Common myeloid progenitor, CD34-positive (primary cell): ENCODE data around the gene SORCS3.

Experiments
- CTCF ChIA-PET: fragments of 350-600 bp; sonication (Branson Sonifier 250); formaldehyde crosslinking; loops from one replicate; lab custom pipeline; 2021; ENCODE audit warnings: antibody characterized with exemption; lab: Charles Lee
- POLR2A ChIA-PET: fragments of 350-600 bp; sonication (Branson Sonifier 250); formaldehyde crosslinking; loops from one replicate; lab custom pipeline; 2021; ENCODE audit warnings: antibody characterized with exemption; lab: Charles Lee
- DNase-seq, 3 donors: peaks; one replicate each; pipeline versions ENCODE4 v3.0.0 to v3.0.0-alpha.2; 2013
- H3K27ac ChIP-seq, 2 experiments: 1 replicate in 1 of 2; 2 replicates in 1 of 2; pipeline ENCODE4 v1.7.0; 2013; ENCODE audit warnings: inconsistent platforms in 2 of 2, low read length in 2 of 2, mild to moderate bottlenecking in 2 of 2, low read depth in 1 of 2, moderate library complexity in 1 of 2; ENCODE audit not compliant: severe bottlenecking in 2 of 2, insufficient read depth in 1 of 2, poor library complexity in 1 of 2
- H3K27me3 ChIP-seq, 5 experiments: replicated peaks in 2 of 5; 1 replicate in 3 of 5; 2 replicates in 2 of 5; pipeline versions ENCODE4 v1.6.1 to v1.7.0; 2013; ENCODE audit warnings: low read length in 4 of 5, mild to moderate bottlenecking in 2 of 5, moderate library complexity in 2 of 5, inconsistent platforms in 1 of 5; ENCODE audit not compliant: insufficient read depth in 5 of 5, control insufficient read depth in 4 of 5
- H3K36me3 ChIP-seq, 4 experiments: 1 replicate in 2 of 4; 2 replicates in 2 of 4; pipeline versions ENCODE4 v1.6.1 to v1.7.0; 2013; ENCODE audit warnings: low read length in 3 of 4, control low read depth in 1 of 4, mild to moderate bottlenecking in 1 of 4; ENCODE audit not compliant: control insufficient read depth in 4 of 4, insufficient read depth in 4 of 4
- H3K4me1 ChIP-seq, 4 experiments: 1 replicate in 3 of 4; 2 replicates in 1 of 4; pipeline versions ENCODE4 v1.6.1 to v1.7.1; 2013; ENCODE audit warnings: low read length in 3 of 4, mild to moderate bottlenecking in 3 of 4, control low read depth in 1 of 4, inconsistent platforms in 1 of 4, moderate library complexity in 1 of 4; ENCODE audit not compliant: control insufficient read depth in 4 of 4, insufficient read depth in 4 of 4; ENCODE audit errors: control extremely low read depth in 1 of 4
- H3K4me3 ChIP-seq, 7 experiments: 1 replicate in 4 of 7; 2 replicates in 3 of 7; pipeline versions ENCODE4 v1.5.1 to v1.7.0; 2013; ENCODE audit warnings: mild to moderate bottlenecking in 7 of 7, low read length in 6 of 7, moderate library complexity in 6 of 7, inconsistent platforms in 2 of 7, low read depth in 2 of 7, control low read depth in 1 of 7; ENCODE audit not compliant: insufficient read depth in 4 of 7, control insufficient read depth in 1 of 7; ENCODE audit errors: extremely low read depth in 1 of 7
- H3K9me3 ChIP-seq, 5 experiments: 1 replicate in 4 of 5; 2 replicates in 1 of 5; pipeline versions ENCODE4 v1.6.1 to v1.7.1; 2013; ENCODE audit warnings: low read length in 4 of 5, mild to moderate bottlenecking in 2 of 5, inconsistent platforms in 1 of 5, low read depth in 1 of 5, moderate library complexity in 1 of 5; ENCODE audit not compliant: control insufficient read depth in 4 of 5, insufficient read depth in 2 of 5; ENCODE audit errors: control extremely low read depth in 1 of 5
- WGBS: methylation state at CpG from one replicate; pipeline ENCODE4 v1.1.5; 2013; ENCODE audit not compliant: insufficient coverage; 5-methylcytosine and 5-hydroxymethylcytosine counted together

Gene SORCS3

GRCh38 chr10:104981995-104982394 lies 340.9 kb downstream of the SORCS3 start:
- Histone ChIP-seq H3K27me3 (no peaks in the 10 kb centered on the region), H3K27ac (no peak overlapping the region), H3K36me3 (no peaks in the 10 kb centered on the region), H3K4me3 (no peak overlapping the region), H3K4me1 (no peaks in the 10 kb centered on the region), H3K9me3 (peaks cover 0 to 4% (median 0%) of the 10 kb centered on the region in 5 experiments)
- no peak for DNase-seq
- WGBS: 91% methylated on average over 4 of the region's 4 CpGs
- POLR2A ChIA-PET: no interaction called here
- CTCF ChIA-PET: no interaction called here

- no peak overlapping the region for H3K4me3 ChIP-seq
- no CpG with 5 or more reads among the region's 1 CpG for WGBS
- no peaks in the 10 kb centered on the region for H3K36me3 ChIP-seq
- no peaks in the 10 kb centered on the region for H3K4me1 ChIP-seq
- POLR2A ChIA-PET: no interaction called here
- peaks cover 0 to 4% (median 0%) of the 10 kb centered on the region in 5 experiments for H3K9me3 ChIP-seq
- no peak for DNase-seq
- CTCF ChIA-PET: no interaction called here
- H3K27me3 ChIP-seq: no peaks in the 10 kb centered on the region
- H3K27ac ChIP-seq: no peak overlapping the region
Observed at GRCh38 chr10:104988686-104989085, 347.6 kb downstream of the SORCS3 start.

- DNase-seq: no peak
- ChIA-PET POLR2A (no interaction called here), CTCF (no interaction called here)
- no peaks in the 10 kb centered on the region for H3K36me3 ChIP-seq
- H3K4me1 ChIP-seq: no peaks in the 10 kb centered on the region
- H3K9me3 ChIP-seq: peaks cover 0 to 4% (median 0%) of the 10 kb centered on the region in 5 experiments
- no peak overlapping the region for H3K4me3 ChIP-seq
- H3K27ac ChIP-seq: no peak overlapping the region
- H3K27me3 ChIP-seq: no peaks in the 10 kb centered on the region
Observed at GRCh38 chr10:104989880-104990279, 348.8 kb downstream of the SORCS3 start.

GRCh38 chr10:104993085-104993484 lies 352.0 kb downstream of the SORCS3 start:
- POLR2A ChIA-PET: no interaction called here
- no peaks in the 10 kb centered on the region for H3K27me3 ChIP-seq
- 67% methylated on average over 1 of the region's 6 CpGs for WGBS
- DNase-seq: no peak
- H3K27ac ChIP-seq: no peak overlapping the region
- H3K4me3 ChIP-seq: no peak overlapping the region
- no peaks in the 10 kb centered on the region for H3K4me1 ChIP-seq
- H3K36me3 ChIP-seq: no peaks in the 10 kb centered on the region
- CTCF ChIA-PET: interaction anchor here (1.0 kb wide), 1 partner anchor 10 kb away, joined by 3 read pairs; no protein-coding TSS in a partner anchor
- no peaks in the 10 kb centered on the region for H3K9me3 ChIP-seq

- 89% methylated on average over 2 of the region's 2 CpGs for WGBS
- H3K4me3 ChIP-seq: no peak overlapping the region
- DNase-seq: no peak
- ChIA-PET POLR2A (no interaction called here), CTCF (no interaction called here)
- H3K9me3 ChIP-seq: no peaks in the 10 kb centered on the region
- no peaks in the 10 kb centered on the region for H3K4me1 ChIP-seq
- H3K27ac ChIP-seq: no peak overlapping the region
- no peaks in the 10 kb centered on the region for H3K36me3 ChIP-seq
- H3K27me3 ChIP-seq: no peaks in the 10 kb centered on the region
Observed at GRCh38 chr10:105001269-105001668, 360.2 kb downstream of the SORCS3 start.

GRCh38 chr10:105010411-105011121 lies 369.5 kb downstream of the SORCS3 start:
- no peak for DNase-seq

GRCh38 chr10:105017116-105017515 lies 376.0 kb downstream of the SORCS3 start:
- no peaks in the 10 kb centered on the region for H3K27me3 ChIP-seq
- no peaks in the 10 kb centered on the region for H3K4me1 ChIP-seq
- ChIA-PET CTCF (no interaction called here), POLR2A (no interaction called here)
- no CpG with 5 or more reads among the region's 2 CpGs for WGBS
- no peaks in the 10 kb centered on the region for H3K36me3 ChIP-seq
- DNase-seq: no peak
- H3K9me3 ChIP-seq: no peaks in the 10 kb centered on the region
- H3K4me3 ChIP-seq: no peak overlapping the region
- no peak overlapping the region for H3K27ac ChIP-seq

More at GRCh38 chr10:105010411-105011121, 369.5 kb downstream of the SORCS3 start:
- Histone ChIP-seq H3K9me3 (no peaks in the 10 kb centered on the region), H3K36me3 (no peaks in the 10 kb centered on the region), H3K4me1 (no peaks in the 10 kb centered on the region), H3K27ac (no peak overlapping the region), H3K27me3 (no peaks in the 10 kb centered on the region), H3K4me3 (no peak overlapping the region)
- ChIA-PET POLR2A (no interaction called here), CTCF (no interaction called here)
- 100% methylated on average over 1 of the region's 2 CpGs for WGBS
